Body of pancreas (tissue), 4 donors: ENCODE measurements around the gene ZNF578. TPM values are rescaled to one million over a fixed set of nuclear protein-coding genes. Genes with fewer than 3 reads are reported as not detected.
"Not testable (repeated sequence)": the region's sequence is repeated elsewhere in the genome, so short reads cannot be mapped to it uniquely, and the experiment has no call there.

Experiments used
- ATAC-seq: fragments of 150-250 bp; one replicate; pipeline ENCODE4 v1.9.1; 2016
- DNase-seq, 4 donors: peaks; one replicate each; pipeline ENCODE4 v3.0.0-alpha.2; 2019
- H3K27ac ChIP-seq, 4 donors: fragments of 200-600 bp; sonication (generic); 1 replicate in 3 of 4; 2 replicates in 1 of 4; pipeline versions ENCODE4 v1.5.1 to v1.6.1; 2016 to 2019; ENCODE audit warnings: mild to moderate bottlenecking in 1 of 4, mixed read lengths in 1 of 4, moderate library complexity in 1 of 4
- H3K27me3 ChIP-seq, 2 donors: fragments of 200-600 bp; sonication (generic); one replicate each; pipeline ENCODE4 v1.6.0; 2016; ENCODE audit warnings: mild to moderate bottlenecking in 1 of 2
- H3K36me3 ChIP-seq, 2 donors: fragments of 200-600 bp; sonication (generic); replicated peaks in 1 of 2; 2 replicates each; pipeline ENCODE4 v1.5.1; 2016; ENCODE audit warnings: low read depth in 2 of 2; ENCODE audit not compliant: insufficient read depth in 1 of 2
- H3K4me1 ChIP-seq: fragments of 200-600 bp; sonication (generic); one replicate; pipeline ENCODE4 v1.6.0; 2016
- H3K4me3 ChIP-seq, 2 donors: fragments of 200-600 bp; sonication (generic); 1 replicate in 1 of 2; 2 replicates in 1 of 2; pipeline ENCODE4 v1.5.1; 2016 to 2019
- H3K9me3 ChIP-seq, 3 donors: fragments of 200-600 bp; sonication (generic); 1 replicate in 2 of 3; 2 replicates in 1 of 3; pipeline ENCODE4 v1.5.1; 2016
- POLR2A ChIP-seq, 3 donors: fragments of 450-650 bp; IDR thresholded peaks; one replicate each; pipeline ENCODE4 v1.6.1; 2016; ENCODE audit warnings: antibody characterized with exemption in 3 of 3, mild to moderate bottlenecking in 2 of 3
- WGBS, 2 donors: methylation state at CpG; one replicate each; pipeline ENCODE4 v1.1.5; 2017; 5-methylcytosine and 5-hydroxymethylcytosine counted together
- intact Hi-C: fragments of 100-400 bp; cut with DNase I; formaldehyde crosslinking; loops from one replicate; pipeline ENCODE4 v1.15.1; 2023
- total RNA-seq, 2 donors: library from RNA; depleted of rRNA; stranded (reverse); fragments of >200 nt; gene quantifications; one replicate each; pipeline ENCODE4 v1.1.0, GENCODE V29; 2016
- TF ChIP-seq, protein P1 (sequence below), 7 experiments: fragments of 450-650 bp in 4 of 7; fragments of 200-600 bp in 3 of 7; sonication (generic) in 3 of 7; IDR thresholded peaks; one replicate each; pipeline ENCODE4 v1.5.1; 2016 to 2019; ENCODE audit warnings: antibody characterized with exemption in 7 of 7

ZNF578 gene
- total RNA-seq, 2 donors from 2014 or later = 3.4 TPM; not detected in 1

DNA sequence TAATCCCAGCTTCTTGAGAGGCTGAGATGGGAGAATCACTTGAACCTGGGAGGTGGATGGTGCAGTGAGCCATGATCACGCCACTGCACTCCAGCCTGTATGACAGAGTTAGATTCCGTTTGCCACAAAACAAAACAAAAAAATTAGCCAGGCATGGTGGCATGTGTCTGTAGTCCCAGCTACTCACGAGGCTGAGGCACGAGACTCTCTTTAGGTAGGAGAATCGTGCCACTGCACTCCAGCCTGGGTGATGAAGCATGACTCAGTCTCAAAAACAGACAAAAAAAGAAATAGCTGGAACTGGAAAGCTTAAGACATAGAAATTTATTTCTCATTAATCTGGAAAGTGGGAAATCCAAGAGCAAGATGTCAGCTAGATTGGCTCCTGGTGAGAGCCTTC is 53.9 kb downstream of the ZNF578 start:
- no peak overlapping the region for H3K27ac ChIP-seq
- no peak for DNase-seq
- no peaks in the 10 kb centered on the region for H3K36me3 ChIP-seq
- 85 to 89% methylated on average over 5 of the region's 5 CpGs for WGBS, 2 donors
- ATAC-seq = no peak
- H3K27me3 ChIP-seq = no peaks in the 10 kb centered on the region
- H3K4me3 ChIP-seq = no peak overlapping the region
- H3K4me1 ChIP-seq = no peaks in the 10 kb centered on the region
- intact Hi-C loops = no loop called here
- no peak for TF ChIP-seq POLR2A (IDR thresholded peaks at IDR 0.05)
- TF ChIP-seq, protein P1, sequence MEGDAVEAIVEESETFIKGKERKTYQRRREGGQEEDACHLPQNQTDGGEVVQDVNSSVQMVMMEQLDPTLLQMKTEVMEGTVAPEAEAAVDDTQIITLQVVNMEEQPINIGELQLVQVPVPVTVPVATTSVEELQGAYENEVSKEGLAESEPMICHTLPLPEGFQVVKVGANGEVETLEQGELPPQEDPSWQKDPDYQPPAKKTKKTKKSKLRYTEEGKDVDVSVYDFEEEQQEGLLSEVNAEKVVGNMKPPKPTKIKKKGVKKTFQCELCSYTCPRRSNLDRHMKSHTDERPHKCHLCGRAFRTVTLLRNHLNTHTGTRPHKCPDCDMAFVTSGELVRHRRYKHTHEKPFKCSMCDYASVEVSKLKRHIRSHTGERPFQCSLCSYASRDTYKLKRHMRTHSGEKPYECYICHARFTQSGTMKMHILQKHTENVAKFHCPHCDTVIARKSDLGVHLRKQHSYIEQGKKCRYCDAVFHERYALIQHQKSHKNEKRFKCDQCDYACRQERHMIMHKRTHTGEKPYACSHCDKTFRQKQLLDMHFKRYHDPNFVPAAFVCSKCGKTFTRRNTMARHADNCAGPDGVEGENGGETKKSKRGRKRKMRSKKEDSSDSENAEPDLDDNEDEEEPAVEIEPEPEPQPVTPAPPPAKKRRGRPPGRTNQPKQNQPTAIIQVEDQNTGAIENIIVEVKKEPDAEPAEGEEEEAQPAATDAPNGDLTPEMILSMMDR (IDR thresholded peaks at IDR 0.05) = no peak
- H3K9me3 ChIP-seq = no peaks in the 10 kb centered on the region

DNA sequence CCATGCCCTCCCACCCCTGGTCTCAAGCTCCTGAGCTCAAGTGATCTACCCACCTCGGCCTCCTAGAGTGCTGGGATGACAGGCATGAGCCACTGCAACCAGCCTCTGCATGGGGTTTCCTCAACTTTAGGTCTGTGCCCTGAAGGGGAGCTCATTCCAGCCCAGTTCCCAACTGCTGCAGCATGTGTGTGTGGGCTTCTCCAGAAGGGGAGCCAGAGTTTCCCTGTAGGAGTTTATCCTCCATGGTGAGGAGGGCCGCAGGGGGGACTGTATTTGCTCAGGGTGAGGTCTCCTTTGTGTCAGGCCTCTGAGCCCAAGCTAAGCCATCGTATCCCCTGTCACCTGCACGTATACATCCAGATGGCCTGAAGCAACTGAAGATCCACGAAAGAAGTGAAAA is 62.8 kb downstream of the ZNF578 start:
- ATAC-seq (no peak), DNase-seq (no peak)
- no peaks in the 10 kb centered on the region for H3K9me3 ChIP-seq
- H3K27ac ChIP-seq = no peak overlapping the region
- TF ChIP-seq, protein P1 (IDR thresholded peaks at IDR 0.05) = no peak
- no peak for TF ChIP-seq POLR2A (IDR thresholded peaks at IDR 0.05)
- 53 to 55% methylated on average over 3 to 5 of the region's 5 CpGs for WGBS, 2 donors
- intact Hi-C loops = no loop called here
- H3K4me3 ChIP-seq = no peak overlapping the region
- H3K27me3 ChIP-seq = no peaks in the 10 kb centered on the region
- no peaks in the 10 kb centered on the region for H3K36me3 ChIP-seq
- no peaks in the 10 kb centered on the region for H3K4me1 ChIP-seq

DNA sequence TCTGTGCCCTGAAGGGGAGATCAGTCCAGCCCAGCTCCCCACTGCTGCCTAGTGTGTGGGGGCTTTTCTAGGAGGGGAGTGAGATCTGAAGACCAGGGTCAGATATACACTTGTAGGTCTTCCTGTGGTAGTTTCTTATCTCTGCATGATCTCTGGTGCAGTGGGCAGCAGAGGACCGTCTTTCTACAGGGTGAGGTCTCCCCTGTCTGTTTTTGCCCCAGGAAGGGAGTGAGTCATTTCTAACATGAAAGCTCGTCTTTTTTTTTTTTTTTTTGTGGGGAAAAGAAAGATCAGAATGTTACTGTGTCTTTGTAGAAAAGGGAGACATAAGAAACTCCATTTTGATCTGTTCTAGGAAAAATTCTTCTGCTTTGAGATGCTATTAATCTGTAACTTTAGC is 65.3 kb downstream of the ZNF578 start:
- no peaks in the 10 kb centered on the region for H3K36me3 ChIP-seq
- H3K4me1 ChIP-seq = no peaks in the 10 kb centered on the region
- H3K27me3 ChIP-seq = no peaks in the 10 kb centered on the region
- ATAC-seq = no peak
- H3K9me3 ChIP-seq = peaks cover 0 to 6% (median 0%) of the 10 kb centered on the region in 3 donors
- H3K4me3 ChIP-seq = no peak overlapping the region
- no peak for TF ChIP-seq POLR2A (IDR thresholded peaks at IDR 0.05)
- TF ChIP-seq, protein P1 (IDR thresholded peaks at IDR 0.05) = no peak
- no peak for DNase-seq
- 5 to 10% methylated on average over 2 of the region's 2 CpGs for WGBS, 2 donors
- intact Hi-C loops = no loop called here
- no peak overlapping the region for H3K27ac ChIP-seq

DNA sequence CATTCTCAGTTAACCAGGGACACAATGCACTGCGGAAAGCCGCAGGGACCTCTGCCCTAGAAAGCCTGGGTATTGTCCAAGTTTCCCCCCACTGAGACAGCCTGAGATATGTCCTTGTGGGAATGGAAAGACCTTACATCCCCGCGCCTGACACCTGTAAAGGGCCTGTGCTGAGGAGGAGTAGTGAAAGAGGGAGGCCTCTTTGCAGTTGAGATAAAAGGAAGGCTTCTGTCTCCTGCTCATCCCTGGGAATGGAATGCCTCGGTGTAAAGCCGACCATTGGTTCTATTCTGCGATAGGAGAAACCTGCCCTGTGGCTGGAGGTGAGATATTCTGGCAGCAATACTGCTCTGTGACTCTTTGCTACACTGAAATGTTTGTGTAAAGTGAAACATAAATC is 65.8 kb downstream of the ZNF578 start:
- H3K9me3 ChIP-seq, H3K36me3 ChIP-seq, H3K27ac ChIP-seq, ATAC-seq, DNase-seq, H3K27me3 ChIP-seq, intact Hi-C loops, H3K4me1 ChIP-seq, H3K4me3 ChIP-seq: not testable (repeated sequence)
- 37 to 51% methylated on average over 3 to 5 of the region's 7 CpGs for WGBS, 2 donors

DNA sequence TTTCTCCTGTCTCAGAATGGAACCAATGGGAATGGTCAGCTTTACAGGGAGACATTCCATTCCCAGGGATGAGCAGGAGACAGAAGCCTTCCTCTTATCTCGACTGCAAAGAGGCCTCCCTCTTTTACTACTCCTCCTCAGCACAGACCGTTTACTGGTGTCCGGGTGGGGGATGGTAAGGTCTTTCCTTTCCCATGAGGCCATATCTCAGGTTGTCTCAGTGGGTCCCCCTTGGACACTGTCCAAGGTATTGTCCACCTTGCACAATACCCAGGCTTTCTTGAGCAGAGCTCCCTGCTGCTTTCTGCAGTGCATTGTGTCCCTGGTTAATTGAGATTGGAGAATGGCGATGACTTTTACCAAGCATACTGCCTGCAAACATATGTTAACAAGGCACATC is 66.7 kb downstream of the ZNF578 start:
- WGBS, 2 donors = 31 to 48% methylated on average over 3 to 4 of the region's 4 CpGs
- Histone ChIP-seq H3K9me3 (peaks cover 0 to 12% (median 0%) of the 10 kb centered on the region in 3 donors), H3K4me1 (no peaks in the 10 kb centered on the region), H3K36me3 (no peaks in the 10 kb centered on the region), H3K27ac (no peak overlapping the region), H3K4me3 (no peak overlapping the region), H3K27me3 (no peaks in the 10 kb centered on the region)
- TF ChIP-seq, protein P1 (IDR thresholded peaks at IDR 0.05) = no peak
- no peak for TF ChIP-seq POLR2A (IDR thresholded peaks at IDR 0.05)
- no peak for ATAC-seq
- no peak for DNase-seq
- intact Hi-C loops = no loop called here
